ENCODE measurements around the gene NTMT2.
"Not testable (repeated sequence)": the region's sequence is repeated elsewhere in the genome, so short reads cannot be mapped to it uniquely, and the experiment has no call there.

Gene NTMT2

DNA sequence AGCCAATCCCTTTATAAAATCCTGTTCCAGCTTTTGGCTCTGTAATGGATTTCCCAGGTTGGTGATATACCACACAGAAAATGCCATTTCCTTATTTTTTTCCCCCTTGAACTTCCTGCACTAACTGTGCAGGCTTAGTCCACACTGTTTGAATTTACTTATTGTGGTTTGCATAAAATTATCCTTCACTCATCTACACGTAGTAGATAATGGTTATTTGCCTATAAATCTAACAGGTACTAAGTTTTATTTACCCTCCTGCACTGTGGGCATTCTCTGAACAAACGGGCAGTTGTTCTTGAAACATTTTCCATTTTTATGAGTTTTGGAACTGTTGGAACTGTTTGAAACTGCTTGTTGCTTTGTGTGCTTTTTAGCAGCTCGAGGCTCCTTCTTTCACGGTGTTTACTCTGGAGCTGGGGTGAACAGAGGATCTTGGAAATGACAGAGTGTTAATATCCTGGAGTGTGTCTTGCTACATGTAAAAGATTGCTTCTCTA is 48.3 kb upstream of the NTMT2 start:
- ChIA-PET CTCF (no interaction called here), POLR2A (no interaction called here)
- Histone ChIP-seq H3K4me3 (ENCODE audit: low read depth, low read length) (no peak overlapping the region), H3K27ac (ENCODE audit: extremely low read depth, low read depth, low read length) (peak overlapping the region; percentile 68), H3K4me1 (ENCODE audit: control insufficient read depth, insufficient read depth, low read length) (peaks cover 22% of the 10 kb centered on the region), H3K36me3 (ENCODE audit: control insufficient read depth in 2 of 2, insufficient read depth in 1 of 2, low read length in 2 of 2) (no peaks in the 10 kb centered on the region), H3K9me3 (ENCODE audit: control insufficient read depth, insufficient read depth, low read depth, low read length) (no peaks in the 10 kb centered on the region)
- TF ChIP-seq, protein P1, sequence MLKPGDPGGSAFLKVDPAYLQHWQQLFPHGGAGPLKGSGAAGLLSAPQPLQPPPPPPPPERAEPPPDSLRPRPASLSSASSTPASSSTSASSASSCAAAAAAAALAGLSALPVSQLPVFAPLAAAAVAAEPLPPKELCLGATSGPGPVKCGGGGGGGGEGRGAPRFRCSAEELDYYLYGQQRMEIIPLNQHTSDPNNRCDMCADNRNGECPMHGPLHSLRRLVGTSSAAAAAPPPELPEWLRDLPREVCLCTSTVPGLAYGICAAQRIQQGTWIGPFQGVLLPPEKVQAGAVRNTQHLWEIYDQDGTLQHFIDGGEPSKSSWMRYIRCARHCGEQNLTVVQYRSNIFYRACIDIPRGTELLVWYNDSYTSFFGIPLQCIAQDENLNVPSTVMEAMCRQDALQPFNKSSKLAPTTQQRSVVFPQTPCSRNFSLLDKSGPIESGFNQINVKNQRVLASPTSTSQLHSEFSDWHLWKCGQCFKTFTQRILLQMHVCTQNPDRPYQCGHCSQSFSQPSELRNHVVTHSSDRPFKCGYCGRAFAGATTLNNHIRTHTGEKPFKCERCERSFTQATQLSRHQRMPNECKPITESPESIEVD (tag by site-specific recombination; IDR thresholded peaks at IDR 0.05), result peak; percentile 59
- TF ChIP-seq SCRT2 (tag by site-specific recombination; IDR thresholded peaks at IDR 0.05) (peak; percentile 83), HOXD13 (CRISPR knock-in tag; IDR thresholded peaks at IDR 0.05; ENCODE audit: borderline replicate concordance) (no peak), SCRT1 (tag by site-specific recombination; IDR thresholded peaks at IDR 0.05; ENCODE audit: borderline replicate concordance) (peak; percentile 95), ZSCAN16 (tag by site-specific recombination; IDR thresholded peaks at IDR 0.05) (peak; percentile 75), ZBTB8A (tag by site-specific recombination; IDR thresholded peaks at IDR 0.05) (no peak), OSR2 (tag by site-specific recombination; IDR thresholded peaks at IDR 0.05) (peak; percentile 33; the same call in 1 of the 2 replicates), PBX3 (CRISPR knock-in tag; IDR thresholded peaks at IDR 0.05) (no peak), OVOL3 (tag by site-specific recombination; IDR thresholded peaks at IDR 0.05) (0 out of 2 replicates have a peak, but pooled peaks have one; percentile 35), ZNF585B (tag by site-specific recombination; IDR thresholded peaks at IDR 0.05) (no peak), ZBTB6 (tag by site-specific recombination; IDR thresholded peaks at IDR 0.05) (peak; percentile 44; the same call in 1 of the 2 replicates), ZIC2 (tag by site-specific recombination; IDR thresholded peaks at IDR 0.05) (0 out of 2 replicates have a peak, but pooled peaks have one; percentile 20), FEZF1 (tag by site-specific recombination; IDR thresholded peaks at IDR 0.05) (peak; percentile 75)
- TF ChIP-seq, protein P2, sequence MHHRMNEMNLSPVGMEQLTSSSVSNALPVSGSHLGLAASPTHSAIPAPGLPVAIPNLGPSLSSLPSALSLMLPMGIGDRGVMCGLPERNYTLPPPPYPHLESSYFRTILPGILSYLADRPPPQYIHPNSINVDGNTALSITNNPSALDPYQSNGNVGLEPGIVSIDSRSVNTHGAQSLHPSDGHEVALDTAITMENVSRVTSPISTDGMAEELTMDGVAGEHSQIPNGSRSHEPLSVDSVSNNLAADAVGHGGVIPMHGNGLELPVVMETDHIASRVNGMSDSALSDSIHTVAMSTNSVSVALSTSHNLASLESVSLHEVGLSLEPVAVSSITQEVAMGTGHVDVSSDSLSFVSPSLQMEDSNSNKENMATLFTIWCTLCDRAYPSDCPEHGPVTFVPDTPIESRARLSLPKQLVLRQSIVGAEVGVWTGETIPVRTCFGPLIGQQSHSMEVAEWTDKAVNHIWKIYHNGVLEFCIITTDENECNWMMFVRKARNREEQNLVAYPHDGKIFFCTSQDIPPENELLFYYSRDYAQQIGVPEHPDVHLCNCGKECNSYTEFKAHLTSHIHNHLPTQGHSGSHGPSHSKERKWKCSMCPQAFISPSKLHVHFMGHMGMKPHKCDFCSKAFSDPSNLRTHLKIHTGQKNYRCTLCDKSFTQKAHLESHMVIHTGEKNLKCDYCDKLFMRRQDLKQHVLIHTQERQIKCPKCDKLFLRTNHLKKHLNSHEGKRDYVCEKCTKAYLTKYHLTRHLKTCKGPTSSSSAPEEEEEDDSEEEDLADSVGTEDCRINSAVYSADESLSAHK (tag by site-specific recombination; IDR thresholded peaks at IDR 0.05), result peak; percentile 97

GRCh38 chr1:170113140-170113539 is 32.6 kb upstream of the NTMT2 start:
- CTCF ChIA-PET; H3K36me3 ChIP-seq (ENCODE audit: control insufficient read depth in 2 of 2, insufficient read depth in 1 of 2, low read length in 2 of 2); H3K4me1 ChIP-seq (ENCODE audit: control insufficient read depth, insufficient read depth, low read length); POLR2A ChIA-PET; H3K27ac ChIP-seq (ENCODE audit: extremely low read depth, low read depth, low read length); H3K9me3 ChIP-seq (ENCODE audit: control insufficient read depth, insufficient read depth, low read depth, low read length); H3K4me3 ChIP-seq (ENCODE audit: low read depth, low read length): not testable (repeated sequence)

DNA sequence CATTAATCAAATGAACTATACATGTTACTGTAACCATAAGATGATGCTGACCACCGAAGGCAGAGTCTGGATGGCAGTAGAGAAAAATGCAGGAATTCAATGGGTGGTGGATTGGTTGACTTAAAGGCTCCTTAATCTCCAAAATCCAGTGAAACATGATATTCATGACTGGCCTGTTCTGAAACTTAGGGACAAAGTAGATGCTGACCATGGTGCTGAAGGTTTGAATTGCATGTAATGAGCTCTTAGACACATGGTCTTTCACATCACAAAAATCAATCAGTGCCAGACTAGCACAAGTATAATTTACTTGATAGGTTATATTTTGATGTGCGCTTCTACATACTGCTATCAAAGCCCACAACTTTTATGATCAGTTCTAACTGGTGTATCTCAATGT is 30.9 kb upstream of the NTMT2 start:
- ChIA-PET POLR2A (no interaction called here), CTCF (no interaction called here)
- no peaks in the 10 kb centered on the region for H3K4me1 ChIP-seq (ENCODE audit: control insufficient read depth, insufficient read depth, low read length)
- no peak for TF ChIP-seq ZNF274 (IDR thresholded peaks at IDR 0.05; ENCODE audit: low read length)
- TF ChIP-seq ZNF274 (tag by site-specific recombination; IDR thresholded peaks at IDR 0.05; ENCODE audit: borderline replicate concordance), result no peak
- peak; percentile 95 for TF ChIP-seq REST (tag by site-specific recombination; IDR thresholded peaks at IDR 0.05)
- H3K36me3 ChIP-seq (ENCODE audit: control insufficient read depth in 2 of 2, insufficient read depth in 1 of 2, low read length in 2 of 2), result no peaks in the 10 kb centered on the region
- H3K9me3 ChIP-seq (ENCODE audit: control insufficient read depth, insufficient read depth, low read depth, low read length), result no peaks in the 10 kb centered on the region
- H3K27ac ChIP-seq (ENCODE audit: extremely low read depth, low read depth, low read length), result no peak overlapping the region
- no peak overlapping the region for H3K4me3 ChIP-seq (ENCODE audit: low read depth, low read length)
